GM03348 (cell line): ENCODE results near the gene SCN4A.
"Not testable (repeated sequence)": the region's sequence is repeated elsewhere in the genome, so short reads cannot be mapped to it uniquely, and the experiment has no call there.

ENCODE experiments used
- DNase-seq: peaks from one replicate; pipeline ENCODE4 v3.0.0; 2012; ENCODE audit warnings: low spot score

SCN4A gene

GRCh38 chr17:63916566-63917185 lies 56.0 kb downstream of the SCN4A start:
- DNase-seq, result no peak

- DNase-seq, result not testable (repeated sequence)
Observed at GRCh38 chr17:63915753-63916152, 57.0 kb downstream of the SCN4A start.

- DNase-seq, result no peak
Observed at GRCh38 chr17:63914471-63914870, 58.2 kb downstream of the SCN4A start.

- peak; percentile 77 for DNase-seq
Observed at GRCh38 chr17:63911657-63912100, 61.0 kb downstream of the SCN4A start.

GRCh38 chr17:63911041-63911635 lies 61.6 kb downstream of the SCN4A start, which contains the start of gene CSHL1:
TSS of gene CSHL1 (minus strand) at chr17:63911258. CDS start at chr17:63911196, 62 bp downstream.
- no peak for DNase-seq

- DNase-seq, result no peak
Observed at GRCh38 chr17:63910096-63910495, 62.6 kb downstream of the SCN4A start.

GRCh38 chr17:63909586-63909985 lies 63.1 kb downstream of the SCN4A start:
- not testable (repeated sequence) for DNase-seq

GRCh38 chr17:63907161-63907778 lies 65.4 kb downstream of the SCN4A start:
- not testable (repeated sequence) for DNase-seq

- DNase-seq, result not testable (repeated sequence)
Observed at GRCh38 chr17:63904796-63905195, 67.9 kb downstream of the SCN4A start.

- not testable (repeated sequence) for DNase-seq
Observed at GRCh38 chr17:63903787-63904201, 68.9 kb downstream of the SCN4A start.

GRCh38 chr17:63901971-63902370 lies 70.7 kb downstream of the SCN4A start:
- DNase-seq, result not testable (repeated sequence)

GRCh38 chr17:63898899-63899798 lies 73.6 kb downstream of the SCN4A start:
- not testable (repeated sequence) for DNase-seq

- DNase-seq, result not testable (repeated sequence)
Observed at GRCh38 chr17:63896524-63897354, 76.0 kb downstream of the SCN4A start, which contains the start of gene CSH1. TSS of gene CSH1 (minus strand) at chr17:63896574. CDS start at chr17:63896511, 63 bp downstream.

GRCh38 chr17:63894821-63895220 lies 77.9 kb downstream of the SCN4A start:
- DNase-seq, result not testable (repeated sequence)

GRCh38 chr17:63894021-63894420 lies 78.7 kb downstream of the SCN4A start:
- not testable (repeated sequence) for DNase-seq

GRCh38 chr17:63892316-63893037 lies 80.2 kb downstream of the SCN4A start:
- not testable (repeated sequence) for DNase-seq

- DNase-seq, result peak; percentile 50
Observed at GRCh38 chr17:63889026-63889848, 83.5 kb downstream of the SCN4A start.
